NCI-H2171 (cell line): ENCODE results near the gene CCDC83.
"Not testable (repeated sequence)": the region's sequence is repeated elsewhere in the genome, so short reads cannot be mapped to it uniquely, and the experiment has no call there.

ENCODE experiments used
- DNase-seq: peaks from one replicate; lab custom pipeline; 2025; lab: John Stamatoyannopoulos, UW

CCDC83 gene

DNA sequence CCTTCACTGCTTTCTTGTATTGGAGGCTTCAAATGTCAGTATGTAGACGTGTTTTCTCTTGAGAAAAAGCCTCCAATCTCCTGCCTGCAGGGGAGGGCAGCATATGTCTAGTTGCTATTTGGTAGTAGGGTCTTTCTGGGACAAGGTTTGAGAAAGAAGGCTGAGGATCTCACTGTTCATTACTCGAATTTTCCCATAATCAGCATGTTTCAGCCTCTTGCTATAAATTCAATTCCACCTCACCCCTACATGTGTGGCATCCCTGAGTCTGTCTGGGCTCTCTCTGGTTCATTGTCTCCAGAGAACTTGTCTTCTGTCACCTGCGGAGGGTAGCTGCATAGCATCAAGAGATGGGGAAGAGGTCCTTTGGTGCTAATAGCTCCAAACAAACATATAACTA lies 19.5 kb upstream of the CCDC83 start:
- DNase-seq, result no peak

DNA sequence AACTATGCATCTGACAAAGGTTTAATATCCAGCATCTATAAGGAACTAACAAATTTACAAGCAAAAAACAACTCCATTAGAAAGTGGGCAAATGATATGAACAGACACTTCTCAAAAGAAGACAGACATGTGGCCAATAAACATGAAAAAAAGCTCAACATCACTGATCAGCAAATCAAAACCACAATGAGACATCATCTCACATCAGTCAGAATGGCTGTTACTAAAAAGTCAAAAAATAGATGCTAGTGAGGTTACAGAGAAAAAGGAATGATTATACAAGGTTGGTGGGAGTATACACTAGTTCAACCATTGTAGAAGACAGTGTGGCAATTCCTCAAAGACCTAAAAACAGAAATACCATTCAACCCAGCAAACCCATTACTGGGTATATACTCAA lies 14.3 kb upstream of the CCDC83 start:
- not testable (repeated sequence) for DNase-seq

DNA sequence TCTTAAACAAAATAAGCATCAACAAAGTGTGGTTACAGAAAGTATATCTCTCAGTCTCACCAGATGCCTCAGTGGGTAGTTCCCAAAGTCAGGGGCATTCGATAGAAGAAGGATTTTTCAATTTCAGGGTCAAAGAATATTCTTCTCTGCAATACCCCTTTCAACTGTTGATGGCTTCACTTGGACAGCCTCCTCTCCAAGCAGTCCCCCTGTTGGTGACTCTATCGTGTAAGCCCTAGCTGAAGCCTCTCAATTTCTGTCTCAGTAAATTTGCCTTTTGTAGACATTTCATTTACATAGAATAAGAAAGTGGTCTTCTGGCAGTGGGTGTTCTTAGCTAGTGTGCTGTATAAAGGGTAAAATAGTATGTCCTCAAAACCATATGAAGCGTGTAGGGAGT lies 11.3 kb upstream of the CCDC83 start:
- no peak for DNase-seq

DNA sequence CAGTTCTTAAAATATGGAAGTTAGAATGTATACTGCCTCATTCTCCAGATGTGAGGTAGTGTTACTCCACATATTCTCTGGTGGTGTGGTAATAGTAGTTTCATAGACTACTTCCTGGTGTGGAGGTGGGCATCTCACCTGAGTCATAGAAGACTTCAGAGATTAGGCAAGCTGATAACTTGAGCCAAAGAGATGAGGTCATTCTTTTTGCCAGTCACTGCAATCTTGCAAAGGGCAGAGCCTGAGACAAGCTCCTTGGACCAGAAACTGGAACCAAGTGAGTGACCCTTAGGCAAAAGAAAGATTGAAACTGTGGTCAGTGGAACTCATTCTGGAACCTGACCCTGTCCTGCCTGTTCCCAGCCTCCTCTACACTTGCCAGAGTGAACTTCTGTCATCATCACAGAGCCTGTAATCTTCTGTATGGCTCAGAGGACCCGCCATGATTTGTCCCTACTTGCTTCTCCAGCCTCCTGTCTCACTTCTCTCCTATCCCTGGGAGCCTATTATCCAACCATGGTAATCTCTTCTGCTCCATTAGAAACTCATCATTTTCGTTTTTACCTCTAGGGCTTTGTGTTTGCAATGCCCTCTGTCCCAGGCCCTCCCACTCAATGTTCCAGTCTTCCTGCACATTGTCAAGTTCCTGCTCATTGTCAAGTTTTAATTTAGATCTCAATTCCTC lies 10.6 kb upstream of the CCDC83 start:
- no peak for DNase-seq

DNA sequence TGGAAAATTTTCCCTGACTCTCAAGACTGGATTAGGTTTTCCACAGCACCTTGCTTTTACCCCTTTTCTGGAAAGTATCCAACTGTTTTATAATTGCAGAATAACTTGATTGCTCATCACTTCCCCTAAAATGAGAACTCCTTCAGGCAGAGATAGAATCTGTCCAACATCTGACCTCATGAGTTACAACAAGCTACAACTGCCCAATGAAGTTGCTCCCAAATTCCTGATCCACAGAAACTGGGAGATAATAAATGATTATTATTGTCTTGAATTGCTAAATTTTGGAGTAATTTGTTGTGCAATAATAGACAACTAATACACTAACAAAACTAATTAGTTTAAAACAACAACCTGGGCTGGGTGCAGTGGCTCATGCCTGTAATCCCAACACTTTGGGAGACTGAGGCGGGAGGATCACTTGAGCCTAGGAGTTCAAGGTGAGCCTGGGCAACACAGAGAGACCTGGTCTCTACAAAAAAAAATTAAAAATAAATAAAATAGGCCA lies 10.0 kb upstream of the CCDC83 start:
- no peak for DNase-seq

DNA sequence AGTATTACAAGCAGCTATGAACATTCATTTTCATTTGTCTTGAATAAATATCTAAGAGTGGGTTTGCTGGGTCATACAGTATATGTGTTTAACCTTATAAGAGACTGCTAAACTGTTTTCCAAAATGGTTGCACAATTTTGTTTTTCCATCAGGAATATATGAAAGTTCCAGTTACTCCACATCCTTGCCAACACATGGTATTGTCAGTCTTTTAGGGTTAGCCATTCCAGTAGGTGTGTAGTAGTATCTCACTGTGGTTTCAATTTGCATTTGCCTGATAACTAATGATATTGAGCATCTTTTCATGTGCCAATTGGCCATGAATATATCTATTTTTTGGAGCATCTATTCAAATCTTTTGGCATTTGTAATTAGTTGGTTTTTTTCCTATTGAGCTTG lies 7.7 kb upstream of the CCDC83 start:
- no peak for DNase-seq

DNA sequence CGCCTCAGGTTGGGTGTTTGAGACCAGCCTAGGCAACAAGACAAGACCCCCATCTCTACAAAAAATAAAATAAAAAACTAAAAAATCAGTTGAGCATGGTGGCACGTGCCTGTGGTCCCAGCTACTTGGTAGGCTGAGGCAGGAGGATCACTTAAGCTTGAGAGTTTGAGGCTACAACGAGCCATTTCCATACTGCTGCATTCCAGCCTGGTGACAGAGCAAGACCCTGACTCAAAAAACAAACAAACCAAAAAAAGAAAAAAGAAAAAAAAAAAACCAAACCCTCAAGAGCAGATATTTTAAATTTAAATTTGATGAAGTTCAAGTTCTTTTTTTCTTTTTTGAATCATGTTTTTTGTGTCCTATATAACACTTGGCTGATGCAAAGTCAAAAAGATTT lies 7.2 kb upstream of the CCDC83 start:
- no peak for DNase-seq

DNA sequence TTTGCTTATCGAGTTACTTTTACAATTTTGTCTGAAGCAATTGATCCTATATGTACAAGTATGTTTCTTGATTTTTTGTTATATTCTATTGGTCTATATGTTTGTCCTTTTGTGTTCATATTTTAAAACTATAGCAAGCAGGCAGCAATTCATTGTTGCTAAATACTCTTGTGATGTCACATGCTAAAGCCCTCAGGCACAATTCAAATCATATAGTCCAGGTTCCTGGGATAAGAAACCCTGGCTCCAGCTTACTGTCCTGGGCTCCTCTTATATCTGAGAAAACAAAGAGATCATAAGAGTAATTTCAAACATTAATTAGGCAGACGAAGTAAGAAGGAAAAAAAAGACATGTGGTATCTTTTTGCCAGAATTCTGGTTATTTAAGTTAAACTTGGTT lies 6.6 kb upstream of the CCDC83 start:
- no peak for DNase-seq

DNA sequence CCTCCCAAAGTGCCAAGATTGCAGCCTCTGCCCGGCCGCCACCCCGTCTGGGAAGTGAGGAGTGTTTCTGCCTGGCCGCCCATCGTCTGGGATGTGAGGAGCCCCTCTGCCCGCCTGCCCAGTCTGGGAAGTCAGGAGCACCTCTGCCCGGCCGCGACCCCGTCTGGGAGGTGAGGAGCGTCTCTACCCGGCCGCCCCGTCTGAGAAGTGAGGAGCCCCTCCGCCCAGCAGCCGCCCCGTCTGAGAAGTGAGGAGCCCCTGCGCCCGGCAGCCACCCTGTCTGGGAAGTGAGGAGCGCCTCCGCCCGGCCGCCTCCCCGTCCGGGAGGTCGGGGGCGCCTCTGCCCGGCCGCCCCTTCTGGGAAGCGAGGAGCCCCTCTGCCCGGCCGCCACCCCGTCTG lies 2.4 kb upstream of the CCDC83 start:
- not testable (repeated sequence) for DNase-seq

DNA sequence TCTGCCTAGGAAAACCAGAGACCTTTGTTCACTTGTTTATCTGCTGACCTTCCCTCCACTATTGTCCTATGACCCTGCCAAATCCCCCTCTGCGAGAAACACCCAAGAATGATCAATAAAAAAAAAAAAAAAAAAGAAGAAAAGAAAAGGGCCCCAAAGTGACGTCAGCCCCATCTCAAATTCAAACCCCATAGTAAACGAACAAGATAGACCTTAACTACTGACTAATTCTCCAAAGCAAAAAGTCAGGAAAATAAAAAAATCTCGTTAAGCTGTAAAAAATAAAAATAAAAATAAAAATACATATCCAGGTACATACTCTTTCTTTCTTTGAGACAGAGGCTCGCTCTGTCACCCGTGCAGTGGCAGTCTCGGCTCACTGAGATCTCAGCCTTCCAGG lies 1.6 kb upstream of the CCDC83 start:
- not testable (repeated sequence) for DNase-seq

DNA sequence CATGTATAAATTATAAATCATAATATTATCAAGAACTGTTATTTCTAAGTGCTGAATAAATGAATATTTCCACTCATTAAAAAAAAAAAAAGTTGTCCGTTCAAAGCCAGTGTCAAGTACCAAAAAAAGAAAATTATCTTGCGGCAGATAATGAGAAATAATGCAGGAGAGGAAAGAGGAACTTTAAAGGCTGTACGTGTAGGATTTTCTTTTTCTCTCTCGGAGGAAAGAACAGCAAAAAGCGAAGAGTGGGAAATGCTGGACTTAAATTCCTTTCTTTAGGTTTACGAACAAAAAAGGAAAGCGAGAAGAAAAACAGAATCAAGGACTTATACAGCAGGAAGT lies 999 bp upstream of the CCDC83 start:
- DNase-seq, result no peak

DNA sequence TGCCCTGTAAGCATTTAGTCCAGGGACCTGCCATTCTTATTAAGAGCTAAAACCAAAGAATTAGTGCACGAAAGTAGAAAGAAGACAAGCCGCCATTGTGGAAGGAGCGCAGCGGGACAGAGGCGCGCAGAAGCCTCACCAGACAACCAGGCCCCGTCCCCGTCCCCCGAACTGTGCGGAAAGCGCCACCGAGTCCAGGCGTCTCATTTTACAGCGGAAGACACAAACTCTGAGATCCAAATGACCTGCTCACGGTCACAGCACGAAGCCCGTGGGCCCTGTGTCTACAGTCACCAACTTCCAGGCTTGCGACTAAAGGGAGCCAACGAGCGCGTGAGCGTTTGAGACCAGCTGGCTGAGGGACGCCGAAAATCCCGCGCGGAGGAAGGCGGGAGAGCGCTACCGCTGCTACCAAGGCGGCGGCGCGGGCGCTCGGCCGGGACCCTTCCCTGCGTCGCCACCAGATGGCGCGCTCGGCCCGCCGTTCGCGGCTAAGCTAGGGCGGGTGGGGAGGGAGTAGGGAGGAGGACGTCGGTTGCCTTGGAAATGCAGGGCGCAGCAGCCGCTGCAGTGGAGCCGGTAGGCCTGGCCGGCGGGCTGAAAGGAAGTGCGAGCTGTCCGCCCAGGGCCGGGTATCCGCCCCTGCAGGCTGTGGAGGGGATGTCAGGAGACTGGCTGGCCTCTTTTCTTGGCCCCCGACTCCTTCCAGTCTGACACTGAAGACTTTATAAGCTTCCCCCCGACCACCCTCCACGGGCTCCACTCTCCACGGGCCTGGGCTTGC lies 434 bp upstream of the CCDC83 start:
- peak; percentile 100 for DNase-seq

DNA sequence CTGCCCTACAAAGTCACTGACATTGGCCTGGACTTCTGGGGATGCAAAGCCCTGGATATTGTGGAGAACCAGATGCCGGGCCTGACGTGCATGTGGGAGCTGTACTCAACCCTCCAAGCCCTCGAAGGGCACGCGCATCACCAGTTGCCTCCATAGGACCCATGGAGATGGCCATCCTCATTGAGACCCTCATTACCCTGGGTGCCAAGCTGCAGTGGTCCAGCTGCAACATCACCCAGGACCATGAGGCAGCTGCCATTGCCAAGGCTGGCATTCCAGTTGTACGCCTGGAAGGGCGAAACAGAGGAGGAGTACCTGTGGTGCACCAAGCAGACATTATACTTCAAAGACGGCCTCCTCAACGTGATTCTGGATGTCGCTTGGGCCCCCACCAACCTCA lies 1.9 kb downstream of the CCDC83 start:
- no peak for DNase-seq

DNA sequence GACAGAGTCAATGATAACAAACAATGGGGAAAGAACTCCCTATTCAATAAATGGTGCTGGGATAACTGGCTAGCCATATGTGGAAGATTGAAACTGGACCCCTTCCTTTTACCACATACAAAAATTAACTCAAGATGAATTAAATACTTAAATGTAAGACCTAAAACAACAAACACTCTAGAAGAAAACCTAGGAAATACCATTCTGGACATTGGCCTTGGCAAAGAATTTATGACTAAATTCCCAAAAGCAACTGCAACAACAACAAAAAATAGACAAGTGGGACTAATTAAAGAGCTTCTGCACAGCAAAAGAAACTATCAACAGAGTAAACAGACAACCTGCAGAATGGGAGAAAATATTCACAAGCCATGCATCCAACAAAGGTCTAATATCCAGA lies 4.4 kb downstream of the CCDC83 start:
- DNase-seq, result not testable (repeated sequence)

DNA sequence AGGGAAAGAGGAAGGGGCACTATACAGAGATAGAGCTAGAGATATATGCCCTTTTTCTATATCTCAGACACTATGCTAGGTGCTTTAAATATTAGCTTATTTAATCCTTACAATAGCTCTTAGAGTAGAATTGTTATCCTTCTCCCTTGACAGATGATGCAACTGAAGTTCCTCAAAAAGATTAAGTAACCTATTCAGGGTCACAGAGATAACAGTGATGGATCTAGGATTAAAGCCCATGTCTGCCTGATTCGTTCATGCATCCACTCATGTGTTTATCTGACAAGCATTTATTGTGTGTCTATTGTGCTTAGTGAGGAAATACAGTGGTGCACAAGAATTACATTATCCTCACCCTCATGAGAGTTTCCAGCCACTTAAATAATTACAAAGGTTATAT lies 8.7 kb downstream of the CCDC83 start:
- DNase-seq, result no peak

DNA sequence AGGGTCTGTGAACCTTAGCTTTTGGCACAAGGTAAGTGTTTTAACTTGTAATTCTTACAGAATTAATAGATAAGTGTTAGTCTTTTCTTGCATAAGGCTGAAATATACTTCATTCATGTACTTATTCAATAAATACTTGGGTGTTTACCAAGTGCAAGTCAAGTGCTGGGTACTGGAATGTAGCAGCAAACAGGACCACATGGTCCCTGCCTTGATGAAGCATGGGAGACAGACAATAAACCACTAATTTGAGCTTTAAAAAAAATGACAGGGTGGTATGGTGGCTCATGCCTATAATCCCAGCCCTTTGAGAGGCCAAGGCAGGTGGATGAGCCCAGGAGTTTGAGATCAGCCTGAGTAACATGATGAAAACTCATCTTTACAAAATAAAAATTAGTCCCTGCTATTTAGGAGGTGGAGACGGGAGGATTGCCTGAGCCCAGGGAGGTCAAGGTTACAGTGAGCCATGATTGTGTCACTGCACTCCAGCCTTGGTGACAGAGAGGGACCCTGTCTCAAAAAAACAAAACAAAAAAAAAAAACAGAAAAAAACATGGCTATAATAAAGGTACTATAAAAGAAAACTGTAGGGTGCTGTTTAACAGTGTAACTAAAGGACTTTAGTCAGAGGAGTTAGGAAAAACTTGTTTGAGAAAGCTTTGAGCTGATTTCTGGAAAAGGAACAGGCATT lies 11.1 kb downstream of the CCDC83 start:
- DNase-seq, result no peak

DNA sequence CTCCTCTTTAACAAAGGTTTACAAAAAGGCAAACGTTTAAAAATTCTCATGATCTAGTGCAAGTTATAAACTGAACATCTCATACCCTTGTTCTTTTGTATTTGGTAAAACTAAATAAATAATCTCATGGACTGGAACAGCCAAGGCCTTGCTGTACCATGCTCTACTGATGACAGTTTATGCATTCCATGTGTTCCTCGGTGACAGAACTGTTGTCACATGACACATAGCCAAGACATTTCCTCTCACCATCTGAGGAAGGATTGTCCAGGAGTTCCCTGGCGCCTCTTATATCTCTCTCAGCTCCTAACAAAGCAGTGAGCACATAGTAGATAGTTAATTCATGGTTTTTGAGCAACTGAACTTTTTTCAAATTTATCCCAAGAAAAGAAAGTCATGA lies 12.6 kb downstream of the CCDC83 start:
- no peak for DNase-seq

DNA sequence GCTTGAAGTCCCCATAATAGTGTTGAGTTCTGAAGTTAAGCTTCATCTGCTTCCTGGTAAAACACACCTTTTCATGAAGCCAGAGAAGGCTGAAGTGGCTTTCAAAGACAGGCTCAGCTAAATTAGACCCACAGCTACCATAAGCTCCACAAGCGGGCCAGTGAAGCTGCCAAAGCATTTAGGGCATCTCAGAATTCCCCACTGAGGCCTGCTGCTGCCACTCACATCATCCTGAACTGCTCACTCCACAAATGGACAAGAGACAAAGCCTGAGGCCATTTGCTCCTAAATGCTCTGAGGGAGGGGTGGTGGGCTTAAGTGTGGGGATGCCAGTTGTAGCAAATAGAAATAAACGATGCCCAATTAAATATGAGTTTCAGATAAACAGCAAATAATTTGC lies 14.6 kb downstream of the CCDC83 start:
- no peak for DNase-seq

DNA sequence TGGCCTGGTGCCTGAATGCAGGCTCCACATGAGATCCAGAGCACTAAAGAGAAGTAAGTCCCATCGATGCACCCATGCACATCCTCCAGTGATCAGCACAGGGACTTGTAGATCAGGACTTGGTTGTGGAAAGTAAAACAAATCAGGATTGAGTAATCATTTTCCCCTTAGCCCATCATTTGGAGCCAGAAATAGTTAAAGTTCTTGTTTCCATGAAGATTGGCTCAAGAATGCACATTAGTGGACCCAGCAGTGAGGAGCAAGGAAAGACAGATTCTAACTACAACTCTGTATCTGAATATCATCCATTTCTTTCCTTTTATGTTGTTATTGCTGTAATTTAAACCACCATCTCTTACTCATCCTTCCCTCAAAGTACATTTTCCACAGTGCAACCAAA lies 19.1 kb downstream of the CCDC83 start:
- DNase-seq, result no peak

DNA sequence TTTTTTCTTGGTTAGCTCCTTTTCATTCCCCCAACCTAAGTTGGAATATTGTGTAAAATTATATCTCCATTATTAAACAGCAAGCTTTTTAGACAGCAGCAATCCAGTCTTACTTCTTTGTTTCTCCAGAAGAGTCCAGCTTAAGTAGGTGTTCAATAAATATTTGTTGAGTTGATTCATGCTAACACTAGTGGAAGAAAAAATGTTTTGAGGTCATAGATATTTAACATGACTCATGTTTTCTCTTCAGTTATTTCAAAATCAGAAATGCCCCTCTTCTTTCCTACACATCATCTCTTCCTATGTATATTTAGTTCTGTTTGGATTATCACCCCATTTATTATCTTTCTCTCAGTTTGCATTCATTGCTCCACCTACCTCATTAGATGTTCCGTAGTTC lies 20.3 kb downstream of the CCDC83 start:
- DNase-seq, result no peak

DNA sequence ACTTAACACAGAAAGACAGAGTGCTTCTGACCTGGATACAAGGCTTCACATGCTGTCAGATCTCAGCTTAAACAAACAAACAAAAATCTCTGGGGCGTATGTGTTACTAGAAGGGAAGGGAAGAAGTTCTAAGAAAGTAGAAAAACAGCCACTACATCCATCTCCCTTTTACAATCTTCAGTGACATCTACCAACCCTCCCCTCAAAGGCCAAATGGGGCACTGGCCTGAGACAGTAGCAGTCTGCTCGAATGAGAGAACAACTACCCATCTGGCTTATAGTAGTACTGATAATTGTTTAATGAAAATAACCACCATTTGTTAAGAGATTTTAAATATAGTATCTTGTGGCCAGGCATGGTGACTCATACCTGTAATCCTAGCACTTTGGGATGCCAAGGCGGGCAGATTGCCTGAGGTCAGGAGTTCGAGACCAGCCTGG lies 29.4 kb downstream of the CCDC83 start:
- DNase-seq, result no peak

DNA sequence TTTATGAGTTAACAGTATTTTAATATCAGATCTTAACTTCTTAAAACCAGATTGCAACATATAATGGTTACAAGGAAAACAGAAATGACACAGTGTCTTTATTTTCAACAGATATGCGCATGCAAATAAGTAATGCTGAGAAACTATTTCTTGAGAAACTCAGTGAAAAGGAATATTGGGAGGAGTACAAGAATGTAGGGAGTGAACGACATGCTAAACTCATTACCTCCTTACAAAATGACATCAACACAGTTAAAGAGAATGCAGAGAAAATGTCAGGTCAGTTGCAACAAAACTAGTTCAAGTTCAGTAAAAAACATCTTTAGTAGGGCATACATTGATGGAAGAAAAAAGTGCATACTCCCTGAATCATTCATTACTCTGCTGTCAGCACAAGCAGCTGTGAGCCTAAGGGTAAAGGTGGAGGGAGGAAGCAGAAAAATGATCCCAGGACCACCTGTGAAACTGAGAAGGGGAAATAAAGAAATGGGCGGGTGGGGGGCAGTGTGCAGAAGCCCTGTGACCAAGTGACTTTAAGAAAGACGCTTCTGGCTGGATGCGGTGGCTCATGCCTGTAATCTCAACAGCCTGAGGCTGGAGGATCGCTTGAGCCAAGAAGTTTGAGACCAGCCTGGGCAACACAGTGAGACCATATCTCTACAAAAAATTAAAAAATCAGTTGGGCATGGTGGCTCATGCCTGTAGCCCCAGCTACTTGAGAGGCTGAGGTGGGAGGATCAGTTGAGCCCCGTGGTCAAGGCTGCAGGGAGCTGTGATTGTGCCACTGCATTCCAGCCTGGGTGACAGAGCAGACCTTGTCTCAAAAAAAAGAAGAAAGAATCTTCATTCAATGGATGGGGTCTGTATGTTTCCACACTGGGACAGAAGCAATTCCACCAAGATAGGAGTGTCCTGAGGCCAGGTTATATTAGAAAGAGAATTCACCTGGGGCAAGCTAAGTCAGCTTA lies 31.2 kb downstream of the CCDC83 start:
- no peak for DNase-seq
